HEK293T (cell line): ENCODE results near the gene KCTD4.

ENCODE experiments used
- BHLHE40 ChIP-seq: fragments of 450-650 bp; IDR thresholded peaks from 2 replicates; pipeline ENCODE4 v1.6.1; 2016; ENCODE audit warnings: mild to moderate bottlenecking, moderate library complexity, borderline replicate concordance
- CTBP1 ChIP-seq: fragments of 450-650 bp; IDR thresholded peaks from 2 replicates; pipeline ENCODE4 v1.6.1; 2016; ENCODE audit warnings: borderline replicate concordance
- ELF4 ChIP-seq: fragments of 450-650 bp; IDR thresholded peaks from 2 replicates; pipeline ENCODE4 v1.6.1; 2017; ENCODE audit warnings: antibody characterized with exemption
- FOXA1 ChIP-seq: fragments of 450-650 bp; IDR thresholded peaks from 2 replicates; pipeline ENCODE4 v1.6.1; 2016; ENCODE audit warnings: mild to moderate bottlenecking
- FOXM1 ChIP-seq: fragments of 450-650 bp; IDR thresholded peaks from 2 replicates; pipeline ENCODE4 v1.6.1; 2017; ENCODE audit warnings: mild to moderate bottlenecking, borderline replicate concordance
- L3MBTL2 ChIP-seq: fragments of 450-650 bp; conservative IDR thresholded peaks from 2 replicates; pipeline ENCODE4 v1.6.1; 2016; ENCODE audit warnings: mild to moderate bottlenecking
- LEF1 ChIP-seq: fragments of 450-650 bp; IDR thresholded peaks from 2 replicates; pipeline ENCODE4 v1.6.1; 2017; ENCODE audit warnings: mild to moderate bottlenecking, borderline replicate concordance
- PKNOX1 ChIP-seq: fragments of 450-650 bp; IDR thresholded peaks from 2 replicates; pipeline ENCODE4 v1.6.1; 2016
- SUZ12 ChIP-seq: fragments of 450-650 bp; IDR thresholded peaks from 2 replicates; pipeline ENCODE4 v1.6.1; 2016; ENCODE audit warnings: mild to moderate bottlenecking
- ZNF384 ChIP-seq: fragments of 450-650 bp; IDR thresholded peaks from 2 replicates; pipeline ENCODE4 v1.6.1; 2016

GRCh38 chr13:45198041-45198440 is 2.8 kb downstream of the KCTD4 start:
- TF ChIP-seq ELF4 (no peak), ZNF384 (no peak), PKNOX1 (no peak), SUZ12 (no peak), LEF1 (no peak), CTBP1 (no peak), L3MBTL2 (no peak), FOXA1 (no peak), FOXM1 (no peak), BHLHE40 (no peak)
